Ovary (tissue), 9 donors: ENCODE measurements around the gene LRP1B. TPM values are rescaled to one million over a fixed set of nuclear protein-coding genes. Genes with fewer than 3 reads are reported as not detected.
"Not testable (repeated sequence)": the region's sequence is repeated elsewhere in the genome, so short reads cannot be mapped to it uniquely, and the experiment has no call there.

ENCODE experiments used
- DNase-seq, 5 donors: peaks; one replicate each; pipeline ENCODE4 v3.0.0-alpha.2; 2019 to 2020
- H3K27ac ChIP-seq, 2 donors: fragments of 200-600 bp; one replicate each; pipeline versions ENCODE4 v1.5.1 to v1.8.0; 2019 to 2022
- H3K27me3 ChIP-seq: fragments of 200-600 bp; one replicate; pipeline ENCODE4 v1.8.0; 2022
- H3K36me3 ChIP-seq: fragments of 200-600 bp; sonication (generic); one replicate; pipeline ENCODE4 v1.5.1; 2019
- H3K4me1 ChIP-seq: one replicate; pipeline ENCODE4 v1.8.1; 2013; ENCODE audit warnings: mild to moderate bottlenecking, moderate library complexity; ENCODE audit not compliant: insufficient read depth
- H3K4me3 ChIP-seq: fragments of 200-600 bp; sonication (generic); one replicate; pipeline ENCODE4 v1.5.1; 2017
- H3K9me3 ChIP-seq, 2 donors: fragments of 200-600 bp in 1 of 2; sonication (generic) in 1 of 2; one replicate each; pipeline versions ENCODE4 v1.5.1 to v1.8.1; 2013 to 2019; ENCODE audit warnings: mild to moderate bottlenecking in 1 of 2, moderate library complexity in 1 of 2
- EP300 ChIP-seq: sonication (generic); formaldehyde crosslinking; IDR thresholded peaks from one replicate; pipeline ENCODE4 v1.6.1; 2017; ENCODE audit warnings: antibody characterized with exemption
- POLR2A ChIP-seq: fragments of 450-650 bp; IDR thresholded peaks from one replicate; pipeline ENCODE4 v1.6.1; 2017; ENCODE audit warnings: antibody characterized with exemption, mild to moderate bottlenecking, moderate library complexity
- WGBS, 3 donors: extraction: QIAGEN DNeasy Blood & Tissue Kit in 1 of 3; methylation state at CpG; one replicate each; pipeline versions ENCODE4 v1.1.5 to v1.1.7; 2013 to 2017; 5-methylcytosine and 5-hydroxymethylcytosine counted together
- intact Hi-C, 4 donors: fragments of 100-400 bp; cut with DNase I; formaldehyde crosslinking; loops; one replicate each; pipeline versions ENCODE4 v1.11.0 to v1.15.1; 2022 to 2023
- polyA plus RNA-seq, 2 donors: library from polyadenylated mRNA; stranded (reverse); fragments of 200-250 nt in 1 of 2; fragments of 350-450 nt in 1 of 2; fragmentation: Illumina TruSeq in 1 of 2; extraction: RNeasy Lipid Tissue Mini Kit (QIAGEN cat#74804) in 1 of 2; gene quantifications; one replicate each; pipeline ENCODE4 v1.2.3, GENCODE V29; 2013 to 2014
- total RNA-seq, 7 donors: library from RNA; depleted of rRNA in 2 of 7; stranded (reverse); fragments of >200 nt in 2 of 7; fragmentation: NEBNext Ultra II Directional in 3 of 7; extraction: Animal tissue kit (Norgen Biotek cat#: 25700) in 3 of 7; gene quantifications; one replicate each; pipeline versions ENCODE4 v1.1.0 to v1.2.4, GENCODE V29; 2016 to 2023
- TF ChIP-seq, protein P1 (sequence below), 3 donors: fragments of 450-650 bp in 2 of 3; fragments of 200-600 bp in 1 of 3; IDR thresholded peaks; one replicate each; pipeline versions ENCODE4 v1.5.1 to v1.8.0; 2016 to 2022; ENCODE audit warnings: antibody characterized with exemption in 3 of 3, mild to moderate bottlenecking in 1 of 3
- donor health status: DM: no; HTN: no; CAD: no; lungs with moderate emphysema.
- donor health status: DM: no; HTN: no; CAD: no.
- donor health status: Bipolar disorder and iron deficiency.
- donor health status: DM: yes; HTN: yes; CAD: no.
- donor health status: DM: no; HTN: no; CAD: no.
- donor health status: DM: yes; HTN: yes; CAD: no.

The LRP1B gene
- total and polyA plus RNA-seq, 9 donors, result 0.08 to 2.6 (median 0.37) TPM

DNA sequence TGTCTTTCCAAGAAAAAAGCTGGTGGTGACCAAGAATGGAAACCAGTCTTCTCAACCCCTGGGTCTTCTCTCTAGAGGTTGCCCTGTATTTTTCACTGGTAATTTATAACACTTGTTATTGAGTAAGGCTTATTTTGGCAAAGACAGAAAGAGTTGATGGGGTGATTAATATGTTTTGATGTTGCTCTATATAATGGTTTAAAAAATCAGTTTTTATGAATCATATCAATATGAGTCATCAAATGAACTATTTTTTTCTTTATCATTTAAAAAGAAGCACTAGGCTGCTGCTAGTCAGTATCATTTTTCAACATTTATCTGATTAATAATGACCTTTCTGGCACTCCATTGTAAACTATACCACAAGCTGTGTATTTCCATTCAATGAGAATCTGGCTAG is 1142.2 kb downstream of the LRP1B start:
- no peaks in the 10 kb centered on the region for H3K9me3 ChIP-seq
- H3K4me1 ChIP-seq, result no peaks in the 10 kb centered on the region
- DNase-seq, result no peak
- TF ChIP-seq, protein P1, sequence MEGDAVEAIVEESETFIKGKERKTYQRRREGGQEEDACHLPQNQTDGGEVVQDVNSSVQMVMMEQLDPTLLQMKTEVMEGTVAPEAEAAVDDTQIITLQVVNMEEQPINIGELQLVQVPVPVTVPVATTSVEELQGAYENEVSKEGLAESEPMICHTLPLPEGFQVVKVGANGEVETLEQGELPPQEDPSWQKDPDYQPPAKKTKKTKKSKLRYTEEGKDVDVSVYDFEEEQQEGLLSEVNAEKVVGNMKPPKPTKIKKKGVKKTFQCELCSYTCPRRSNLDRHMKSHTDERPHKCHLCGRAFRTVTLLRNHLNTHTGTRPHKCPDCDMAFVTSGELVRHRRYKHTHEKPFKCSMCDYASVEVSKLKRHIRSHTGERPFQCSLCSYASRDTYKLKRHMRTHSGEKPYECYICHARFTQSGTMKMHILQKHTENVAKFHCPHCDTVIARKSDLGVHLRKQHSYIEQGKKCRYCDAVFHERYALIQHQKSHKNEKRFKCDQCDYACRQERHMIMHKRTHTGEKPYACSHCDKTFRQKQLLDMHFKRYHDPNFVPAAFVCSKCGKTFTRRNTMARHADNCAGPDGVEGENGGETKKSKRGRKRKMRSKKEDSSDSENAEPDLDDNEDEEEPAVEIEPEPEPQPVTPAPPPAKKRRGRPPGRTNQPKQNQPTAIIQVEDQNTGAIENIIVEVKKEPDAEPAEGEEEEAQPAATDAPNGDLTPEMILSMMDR (IDR thresholded peaks at IDR 0.05), result no peak
- TF ChIP-seq POLR2A, result no peak
- no peak overlapping the region for H3K4me3 ChIP-seq
- no peaks in the 10 kb centered on the region for H3K27me3 ChIP-seq
- H3K36me3 ChIP-seq, result no peaks in the 10 kb centered on the region
- H3K27ac ChIP-seq, result no peak overlapping the region
- intact Hi-C loops, result no loop called here

GRCh38 chr2:140986456-140986855 is 1144.4 kb downstream of the LRP1B start:
- TF ChIP-seq EP300 (no peak), POLR2A (no peak)
- TF ChIP-seq, protein P1 (IDR thresholded peaks at IDR 0.05), result no peak
- intact Hi-C loops, result no loop called here
- WGBS, 3 donors, result 76 to 81% (median 81%) methylated on average over 1 of the region's 1 CpG
- Histone ChIP-seq H3K9me3 (no peaks in the 10 kb centered on the region), H3K27me3 (no peaks in the 10 kb centered on the region), H3K36me3 (no peaks in the 10 kb centered on the region), H3K27ac (no peak overlapping the region), H3K4me3 (no peak overlapping the region), H3K4me1 (no peaks in the 10 kb centered on the region)
- no peak for DNase-seq

DNA sequence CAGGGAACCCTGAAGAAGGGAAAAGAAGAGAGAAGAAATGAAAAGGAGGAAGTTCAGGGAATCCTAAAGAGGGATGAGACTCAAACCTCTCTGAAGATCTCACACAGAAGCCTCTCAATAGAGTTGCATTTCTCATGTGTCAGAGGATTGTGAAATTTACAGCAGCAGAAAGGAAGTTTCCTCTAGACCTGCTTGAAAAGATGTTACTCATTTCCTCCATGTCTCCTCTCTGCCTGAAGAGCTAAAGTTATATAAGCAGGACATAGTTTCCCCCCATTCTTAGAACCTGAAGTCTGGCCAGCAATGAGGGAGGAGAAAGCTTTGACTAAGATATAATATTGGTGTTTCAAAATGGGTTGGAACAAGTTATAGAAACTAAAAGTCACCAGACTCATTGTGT is 1155.6 kb downstream of the LRP1B start:
- Histone ChIP-seq H3K4me3 (no peak overlapping the region), H3K4me1 (no peaks in the 10 kb centered on the region), H3K27me3 (no peaks in the 10 kb centered on the region), H3K36me3 (no peaks in the 10 kb centered on the region), H3K9me3 (no peaks in the 10 kb centered on the region), H3K27ac (no peak overlapping the region)
- no peak for DNase-seq
- intact Hi-C loops, result no loop called here
- TF ChIP-seq POLR2A, result no peak
- no peak for TF ChIP-seq EP300
- TF ChIP-seq, protein P1 (IDR thresholded peaks at IDR 0.05), result no peak

DNA sequence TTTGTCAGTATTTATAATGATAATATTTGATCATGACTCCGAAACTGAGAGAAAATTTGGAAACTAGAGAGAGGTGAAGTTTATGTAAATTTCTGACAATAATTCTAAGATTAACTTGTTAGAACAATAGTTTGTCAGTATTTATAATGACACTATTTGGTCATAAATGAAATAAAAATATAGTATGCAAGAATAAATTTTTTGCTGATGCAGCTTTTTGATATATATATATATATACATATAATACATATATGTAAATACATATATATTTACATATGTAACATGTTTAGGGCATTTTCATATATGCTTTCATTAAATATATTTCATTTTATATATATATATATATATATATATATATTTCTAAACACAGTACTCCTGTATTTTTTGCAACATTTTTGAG is 1158.1 kb downstream of the LRP1B start:
- H3K36me3 ChIP-seq, result no peaks in the 10 kb centered on the region
- no peaks in the 10 kb centered on the region for H3K27me3 ChIP-seq
- WGBS, 3 donors, result 14 to 43% (median 19%) methylated on average over 1 of the region's 1 CpG
- no peaks in the 10 kb centered on the region for H3K4me1 ChIP-seq
- intact Hi-C loops, result no loop called here
- no peak overlapping the region for H3K4me3 ChIP-seq
- TF ChIP-seq, protein P1 (IDR thresholded peaks at IDR 0.05), result no peak
- TF ChIP-seq POLR2A (no peak), EP300 (no peak)
- no peak for DNase-seq
- no peaks in the 10 kb centered on the region for H3K9me3 ChIP-seq
- no peak overlapping the region for H3K27ac ChIP-seq

- intact Hi-C loops, H3K27ac ChIP-seq, H3K9me3 ChIP-seq, H3K4me1 ChIP-seq, H3K36me3 ChIP-seq, DNase-seq, H3K4me3 ChIP-seq, H3K27me3 ChIP-seq: not testable (repeated sequence)
- WGBS, 3 donors, result 56 to 93% (median 90%) methylated on average over 10 to 11 of the region's 11 CpGs
These were observed 1166.5 kb downstream of the LRP1B start for GRCh38 chr2:140964324-140964723.
